Colonic mucosa (tissue), 4 donors: Measurements from ENCODE around the gene HOXD10. TPM values are rescaled to one million over a fixed set of nuclear protein-coding genes. Genes with fewer than 3 reads are reported as not detected.

Source experiments
- DNase-seq: peaks from one replicate; pipeline ENCODE4 v3.0.0-alpha.2; 2020
- H3K27ac ChIP-seq: fragments of 200-600 bp; one replicate; pipeline ENCODE4 v1.8.0; 2021
- H3K27me3 ChIP-seq: fragments of 200-600 bp; one replicate; pipeline ENCODE4 v1.8.0; 2021
- H3K36me3 ChIP-seq: fragments of 200-600 bp; one replicate; pipeline ENCODE4 v1.8.0; 2021
- H3K4me1 ChIP-seq: fragments of 200-600 bp; one replicate; pipeline ENCODE4 v1.8.0; 2021; ENCODE audit warnings: mild to moderate bottlenecking
- H3K4me3 ChIP-seq: fragments of 200-600 bp; one replicate; pipeline ENCODE4 v1.8.0; 2021
- H3K9ac ChIP-seq, 2 donors: one replicate each; pipeline ENCODE4 v1.7.0; 2013; ENCODE audit warnings: control low read depth in 2 of 2, low read depth in 2 of 2, low read length in 2 of 2
- H3K9me3 ChIP-seq: fragments of 200-600 bp; one replicate; pipeline ENCODE4 v1.8.0; 2021
- intact Hi-C: fragments of 100-400 bp; cut with DNase I; formaldehyde crosslinking; loops from one replicate; pipeline ENCODE4 v1.14.1; 2022
- total RNA-seq, 2 donors: library from RNA; stranded (reverse); fragmentation: NEBNext Ultra II Directional in 1 of 2; extraction: Animal tissue kit (Norgen Biotek cat#: 25700) in 1 of 2; gene quantifications; one replicate each; pipeline ENCODE4 v1.2.1, GENCODE V29; 2021
- TF ChIP-seq, protein P1 (sequence below): fragments of 200-600 bp; IDR thresholded peaks from one replicate; pipeline ENCODE4 v1.8.0; 2022; ENCODE audit warnings: antibody characterized with exemption, mild to moderate bottlenecking
- donor health status: healthy.
- donor health status: DM: no; HTN: no; CAD: no.
- donor health status: DM: no; HTN: no; CAD: no.

HOXD10 gene
- total RNA-seq, 2 donors from 2014 or later: 0.32 to 1.9 TPM

GRCh38 chr2:176124947-176125771 lies 8.6 kb downstream of the HOXD10 start:
- Histone ChIP-seq H3K4me3 (no peak overlapping the region), H3K36me3 (no peaks in the 10 kb centered on the region), H3K4me1 (no peaks in the 10 kb centered on the region), H3K9ac (no peak overlapping the region), H3K27ac (no peak overlapping the region), H3K9me3 (no peaks in the 10 kb centered on the region), H3K27me3 (peaks cover 75% of the 10 kb centered on the region)
- no peak for DNase-seq
- TF ChIP-seq, protein P1, sequence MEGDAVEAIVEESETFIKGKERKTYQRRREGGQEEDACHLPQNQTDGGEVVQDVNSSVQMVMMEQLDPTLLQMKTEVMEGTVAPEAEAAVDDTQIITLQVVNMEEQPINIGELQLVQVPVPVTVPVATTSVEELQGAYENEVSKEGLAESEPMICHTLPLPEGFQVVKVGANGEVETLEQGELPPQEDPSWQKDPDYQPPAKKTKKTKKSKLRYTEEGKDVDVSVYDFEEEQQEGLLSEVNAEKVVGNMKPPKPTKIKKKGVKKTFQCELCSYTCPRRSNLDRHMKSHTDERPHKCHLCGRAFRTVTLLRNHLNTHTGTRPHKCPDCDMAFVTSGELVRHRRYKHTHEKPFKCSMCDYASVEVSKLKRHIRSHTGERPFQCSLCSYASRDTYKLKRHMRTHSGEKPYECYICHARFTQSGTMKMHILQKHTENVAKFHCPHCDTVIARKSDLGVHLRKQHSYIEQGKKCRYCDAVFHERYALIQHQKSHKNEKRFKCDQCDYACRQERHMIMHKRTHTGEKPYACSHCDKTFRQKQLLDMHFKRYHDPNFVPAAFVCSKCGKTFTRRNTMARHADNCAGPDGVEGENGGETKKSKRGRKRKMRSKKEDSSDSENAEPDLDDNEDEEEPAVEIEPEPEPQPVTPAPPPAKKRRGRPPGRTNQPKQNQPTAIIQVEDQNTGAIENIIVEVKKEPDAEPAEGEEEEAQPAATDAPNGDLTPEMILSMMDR: no peak
- intact Hi-C loops: loop anchor here (5.0 to 10.0 kb wide), 3 partner anchors 512 to 1020 kb away; no protein-coding TSS in a partner anchor

GRCh38 chr2:176125772-176126054 lies 9.1 kb downstream of the HOXD10 start:
- no peak for DNase-seq
- Histone ChIP-seq H3K27me3 (peaks cover 74% of the 10 kb centered on the region), H3K9ac (no peak overlapping the region), H3K27ac (no peak overlapping the region), H3K36me3 (no peaks in the 10 kb centered on the region), H3K9me3 (no peaks in the 10 kb centered on the region), H3K4me3 (no peak overlapping the region), H3K4me1 (no peaks in the 10 kb centered on the region)
- TF ChIP-seq, protein P1: no peak
- intact Hi-C loops: loop anchor here (5.0 to 10.0 kb wide), 3 partner anchors 512 to 1019 kb away; no protein-coding TSS in a partner anchor

DNA sequence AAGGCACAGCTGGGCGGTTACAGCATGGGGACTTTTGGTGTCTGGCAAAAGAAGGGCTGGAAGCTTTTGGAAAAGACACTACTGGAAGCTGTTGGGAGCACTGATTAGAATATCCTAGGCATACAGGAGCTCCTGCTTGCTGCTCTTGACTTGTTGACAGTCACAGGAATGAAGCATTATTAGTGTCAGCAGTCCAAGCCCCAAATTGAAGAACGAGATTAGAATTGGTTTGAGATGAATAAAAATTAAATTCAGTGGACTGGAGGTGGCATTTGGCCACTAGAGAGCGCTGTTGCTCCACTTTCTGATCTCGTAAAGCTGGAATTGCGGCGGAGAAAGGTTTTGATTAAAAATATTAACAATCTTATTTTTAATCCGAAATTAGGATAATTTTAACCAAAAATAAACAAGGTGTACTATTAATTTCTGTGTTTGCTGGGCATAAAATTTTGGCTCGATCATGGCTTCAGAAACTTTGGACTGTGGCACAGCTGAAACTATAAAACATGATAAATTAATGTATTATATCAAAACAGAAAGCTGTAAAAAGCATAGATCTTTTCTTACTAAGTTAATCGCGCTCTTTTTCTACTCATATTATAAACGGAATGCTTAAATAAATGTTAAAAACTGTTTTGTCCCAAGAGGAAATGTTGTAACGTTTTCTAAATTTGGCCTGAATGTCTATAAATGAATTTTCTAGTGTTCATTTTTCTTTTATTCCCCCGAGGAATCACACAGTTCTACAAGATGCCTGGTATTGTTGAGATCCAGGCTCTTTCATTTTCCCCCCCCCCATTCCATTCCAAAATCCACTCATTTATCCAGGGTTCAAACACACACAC lies 10.6 kb downstream of the HOXD10 start:
- intact Hi-C loops: loop anchor here (5.0 to 10.0 kb wide), 3 partner anchors 510 to 1018 kb away; no protein-coding TSS in a partner anchor
- Histone ChIP-seq H3K9me3 (no peaks in the 10 kb centered on the region), H3K27ac (no peak overlapping the region)

DNA sequence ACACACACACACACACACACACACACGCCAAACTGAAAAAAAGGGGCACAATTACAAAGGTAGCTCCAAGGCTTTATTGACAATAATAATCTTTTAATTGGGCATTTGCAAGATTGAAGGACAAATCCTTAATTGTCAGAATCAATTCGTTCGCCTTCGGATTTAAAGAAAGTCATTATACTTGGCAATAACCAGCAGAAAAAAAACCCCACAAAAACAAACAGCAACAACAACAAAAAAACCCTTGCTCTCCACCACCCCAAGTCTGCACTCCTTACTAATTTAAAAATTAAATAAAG lies 11.1 kb downstream of the HOXD10 start:
- no peak for DNase-seq
- Histone ChIP-seq H3K27ac (no peak overlapping the region), H3K4me3 (no peak overlapping the region), H3K4me1 (no peaks in the 10 kb centered on the region), H3K36me3 (no peaks in the 10 kb centered on the region), H3K9me3 (no peaks in the 10 kb centered on the region), H3K27me3 (peaks cover 57% of the 10 kb centered on the region), H3K9ac (no peak overlapping the region)
- intact Hi-C loops: loop anchor here (5.0 to 10.0 kb wide), 3 partner anchors 510 to 1017 kb away; no protein-coding TSS in a partner anchor
- TF ChIP-seq, protein P1: no peak

More for the DNA sequence above, 10.6 kb downstream of the HOXD10 start:
- Histone ChIP-seq H3K36me3 (no peaks in the 10 kb centered on the region), H3K9ac (no peak overlapping the region), H3K4me3 (no peak overlapping the region), H3K27me3 (peaks cover 63% of the 10 kb centered on the region), H3K4me1 (no peaks in the 10 kb centered on the region)
- DNase-seq: peak; percentile 78
- TF ChIP-seq, protein P1: peak; percentile 89

GRCh38 chr2:176128172-176128981 lies 11.8 kb downstream of the HOXD10 start:
- H3K27ac ChIP-seq: peak overlapping the region; percentile 75
- TF ChIP-seq, protein P1: no peak
- no peaks in the 10 kb centered on the region for H3K9me3 ChIP-seq
- no peaks in the 10 kb centered on the region for H3K4me1 ChIP-seq
- intact Hi-C loops: loop anchor here (5.0 to 10.0 kb wide), 3 partner anchors 509 to 1016 kb away; no protein-coding TSS in a partner anchor
- H3K9ac ChIP-seq: peak overlapping the region; percentile 32 to 67
- no peaks in the 10 kb centered on the region for H3K36me3 ChIP-seq
- peak overlapping the region; percentile 41 for H3K4me3 ChIP-seq
- DNase-seq: no peak
- H3K27me3 ChIP-seq: peaks cover 51% of the 10 kb centered on the region
